HEK293T (cell line): ENCODE data around the gene SPI1.

ENCODE experiments used
- CTCF ChIA-PET: fragments of 350-600 bp; formaldehyde crosslinking; extraction: SDS; loops from one replicate; lab custom pipeline; 2021; ENCODE audit warnings: antibody characterized with exemption, inconsistent platforms; lab: Yijun Ruan, JAX
- POLR2A ChIA-PET: fragments of 350-600 bp; formaldehyde crosslinking; extraction: SDS; loops from one replicate; lab custom pipeline; 2020; ENCODE audit warnings: antibody characterized with exemption, inconsistent platforms; lab: Yijun Ruan, JAX
- DNase-seq: peaks from one replicate; pipeline ENCODE4 v3.0.0; 2012; ENCODE audit warnings: mixed read lengths; ENCODE audit errors: extremely low spot score
- ARNT ChIP-seq: fragments of 450-650 bp; IDR thresholded peaks from 2 replicates; pipeline ENCODE4 v1.6.1; 2017; ENCODE audit warnings: mild to moderate bottlenecking
- BHLHE40 ChIP-seq: fragments of 450-650 bp; IDR thresholded peaks from 2 replicates; pipeline ENCODE4 v1.6.1; 2016; ENCODE audit warnings: mild to moderate bottlenecking, moderate library complexity, borderline replicate concordance
- CTBP1 ChIP-seq: fragments of 450-650 bp; IDR thresholded peaks from 2 replicates; pipeline ENCODE4 v1.6.1; 2016; ENCODE audit warnings: borderline replicate concordance
- ELF4 ChIP-seq: fragments of 450-650 bp; IDR thresholded peaks from 2 replicates; pipeline ENCODE4 v1.6.1; 2017; ENCODE audit warnings: antibody characterized with exemption
- FOXA1 ChIP-seq: fragments of 450-650 bp; IDR thresholded peaks from 2 replicates; pipeline ENCODE4 v1.6.1; 2016; ENCODE audit warnings: mild to moderate bottlenecking
- FOXK2 ChIP-seq: fragments of 450-650 bp; IDR thresholded peaks from 2 replicates; pipeline ENCODE4 v1.6.1; 2016; ENCODE audit warnings: mild to moderate bottlenecking
- FOXM1 ChIP-seq: fragments of 450-650 bp; IDR thresholded peaks from 2 replicates; pipeline ENCODE4 v1.6.1; 2017; ENCODE audit warnings: mild to moderate bottlenecking, borderline replicate concordance
- HDGF ChIP-seq: fragments of 450-650 bp; IDR thresholded peaks from 2 replicates; pipeline ENCODE4 v1.6.1; 2017; ENCODE audit warnings: antibody characterized with exemption, borderline replicate concordance
- L3MBTL2 ChIP-seq: fragments of 450-650 bp; conservative IDR thresholded peaks from 2 replicates; pipeline ENCODE4 v1.6.1; 2016; ENCODE audit warnings: mild to moderate bottlenecking
- LEF1 ChIP-seq: fragments of 450-650 bp; IDR thresholded peaks from 2 replicates; pipeline ENCODE4 v1.6.1; 2017; ENCODE audit warnings: mild to moderate bottlenecking, borderline replicate concordance
- NFRKB ChIP-seq: fragments of 450-650 bp; IDR thresholded peaks from 2 replicates; pipeline ENCODE4 v1.6.1; 2016; ENCODE audit warnings: mild to moderate bottlenecking, moderate library complexity
- SP1 ChIP-seq: fragments of 450-650 bp; IDR thresholded peaks from 2 replicates; pipeline ENCODE4 v1.6.1; 2017
- SUZ12 ChIP-seq: fragments of 450-650 bp; IDR thresholded peaks from 2 replicates; pipeline ENCODE4 v1.6.1; 2016; ENCODE audit warnings: mild to moderate bottlenecking
- TARDBP ChIP-seq: fragments of 450-650 bp; IDR thresholded peaks from 2 replicates; pipeline ENCODE4 v1.6.1; 2016
- ZNF384 ChIP-seq: fragments of 450-650 bp; IDR thresholded peaks from 2 replicates; pipeline ENCODE4 v1.6.1; 2016
- TF ChIP-seq, protein P1 (sequence below): fragments of 450-650 bp; IDR thresholded peaks from 2 replicates; pipeline ENCODE4 v1.6.1; 2016

The SPI1 gene

GRCh38 chr11:47359586-47359985 is 18.8 kb downstream of the SPI1 start:
- CTCF ChIA-PET, result interaction anchor here (0.7 kb wide), 1 partner anchor 180 kb away, joined by 3 read pairs; no protein-coding TSS in a partner anchor
- TF ChIP-seq, protein P1, sequence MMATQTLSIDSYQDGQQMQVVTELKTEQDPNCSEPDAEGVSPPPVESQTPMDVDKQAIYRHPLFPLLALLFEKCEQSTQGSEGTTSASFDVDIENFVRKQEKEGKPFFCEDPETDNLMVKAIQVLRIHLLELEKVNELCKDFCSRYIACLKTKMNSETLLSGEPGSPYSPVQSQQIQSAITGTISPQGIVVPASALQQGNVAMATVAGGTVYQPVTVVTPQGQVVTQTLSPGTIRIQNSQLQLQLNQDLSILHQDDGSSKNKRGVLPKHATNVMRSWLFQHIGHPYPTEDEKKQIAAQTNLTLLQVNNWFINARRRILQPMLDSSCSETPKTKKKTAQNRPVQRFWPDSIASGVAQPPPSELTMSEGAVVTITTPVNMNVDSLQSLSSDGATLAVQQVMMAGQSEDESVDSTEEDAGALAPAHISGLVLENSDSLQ, result no peak
- TF ChIP-seq CTBP1, result no peak
- no peak for TF ChIP-seq L3MBTL2
- TF ChIP-seq BHLHE40, result no peak
- no peak for TF ChIP-seq SP1
- TF ChIP-seq FOXK2, result no peak
- POLR2A ChIA-PET, result no interaction called here
- no peak for DNase-seq

GRCh38 chr11:47359162-47359561 is 19.2 kb downstream of the SPI1 start:
- POLR2A ChIA-PET, result no interaction called here
- TF ChIP-seq FOXM1 (no peak), LEF1 (no peak)
- CTCF ChIA-PET, result interaction anchor here (0.7 kb wide), 1 partner anchor 180 kb away, joined by 3 read pairs; no protein-coding TSS in a partner anchor
- DNase-seq, result no peak

DNA sequence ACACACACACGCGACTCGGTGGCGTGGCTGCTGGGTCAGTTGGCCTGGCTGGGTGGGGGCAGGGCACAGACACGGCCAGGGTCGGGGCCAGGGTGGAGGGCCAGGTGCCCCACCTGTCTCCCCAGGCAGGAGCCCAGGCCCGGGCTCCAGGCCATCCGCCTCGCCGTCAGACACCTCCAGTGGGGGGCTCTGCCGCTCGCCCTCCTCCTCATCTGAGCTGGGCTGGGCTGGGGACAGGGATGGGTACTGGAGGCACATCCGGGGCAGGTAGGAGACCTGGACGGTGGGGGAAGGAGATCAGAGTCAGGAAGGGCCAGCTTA is 19.7 kb downstream of the SPI1 start:
- CTCF ChIA-PET, result no interaction called here
- no peak for DNase-seq
- POLR2A ChIA-PET, result no interaction called here
- no peak for TF ChIP-seq SP1
- TF ChIP-seq SUZ12, result no peak
- TF ChIP-seq LEF1, result no peak
- TF ChIP-seq FOXK2, result no peak
- TF ChIP-seq HDGF, result no peak
- no peak for TF ChIP-seq NFRKB
- no peak for TF ChIP-seq L3MBTL2
- no peak for TF ChIP-seq FOXA1
- no peak for TF ChIP-seq CTBP1
- no peak for TF ChIP-seq TARDBP
- no peak for TF ChIP-seq ZNF384
- no peak for TF ChIP-seq ARNT
- TF ChIP-seq ELF4, result no peak
- TF ChIP-seq, protein P1, result no peak
- TF ChIP-seq BHLHE40, result no peak

GRCh38 chr11:47357985-47358730 is 20.2 kb downstream of the SPI1 start:
- no peak for DNase-seq
- TF ChIP-seq L3MBTL2 (no peak), FOXM1 (no peak), FOXK2 (no peak), BHLHE40 (no peak), FOXA1 (no peak), CTBP1 (no peak), ARNT (no peak), ZNF384 (no peak)
- TF ChIP-seq, protein P1, result no peak
- POLR2A ChIA-PET, result no interaction called here
- CTCF ChIA-PET, result no interaction called here

- CTCF ChIA-PET, result no interaction called here
- DNase-seq, result no peak
- TF ChIP-seq FOXA1, result no peak
- TF ChIP-seq, protein P1, result no peak
- TF ChIP-seq CTBP1, result no peak
- no peak for TF ChIP-seq FOXK2
- no peak for TF ChIP-seq LEF1
- no peak for TF ChIP-seq SUZ12
- no peak for TF ChIP-seq ARNT
- no peak for TF ChIP-seq ZNF384
- no peak for TF ChIP-seq FOXM1
- no peak for TF ChIP-seq NFRKB
- no peak for TF ChIP-seq BHLHE40
- no peak for TF ChIP-seq TARDBP
- no peak for TF ChIP-seq HDGF
- TF ChIP-seq SP1, result no peak
- no peak for TF ChIP-seq ELF4
- TF ChIP-seq L3MBTL2, result no peak
- POLR2A ChIA-PET, result no interaction called here
Measured at GRCh38 chr11:47356998-47357329, 21.4 kb downstream of the SPI1 start.

GRCh38 chr11:47356129-47356997 is 22.0 kb downstream of the SPI1 start:
- TF ChIP-seq, protein P1, result no peak
- TF ChIP-seq NFRKB (no peak), ARNT (no peak), HDGF (no peak), FOXA1 (no peak), SUZ12 (no peak), FOXM1 (no peak), TARDBP (no peak), BHLHE40 (no peak), L3MBTL2 (no peak), FOXK2 (no peak), LEF1 (no peak), ZNF384 (no peak), ELF4 (no peak), SP1 (no peak), CTBP1 (no peak)
- CTCF ChIA-PET, result no interaction called here
- no peak for DNase-seq
- POLR2A ChIA-PET, result no interaction called here
